Sciatic nerve (tissue), 2 donors: ENCODE data around the gene OPA1. TPM values are rescaled to one million over a fixed set of nuclear protein-coding genes. Genes with fewer than 3 reads are reported as not detected.

Experiments used
- ATAC-seq: fragments of 200-7000 bp; cut with Tn5 transposase; one replicate; pipeline ENCODE4 v1.9.1; 2020; ENCODE audit warnings: mild to moderate bottlenecking, moderate library complexity
- DNase-seq: peaks from one replicate; pipeline ENCODE4 v3.0.0-alpha.2; 2020; ENCODE audit warnings: low spot score
- intact Hi-C: fragments of 100-400 bp; cut with DNase I; formaldehyde crosslinking; loops from one replicate; pipeline ENCODE4 v1.14.2; 2022
- total RNA-seq: library from RNA; stranded (reverse); fragmentation: NEBNext Ultra II Directional; extraction: Animal tissue kit (Norgen Biotek cat#: 25700); gene quantifications from one replicate; pipeline ENCODE4 v1.2.1, GENCODE V29; 2021
- donor health status: DM: no; HTN: no; CAD: no.
- donor health status: DM: no; HTN: no; CAD: no.

OPA1 gene
- total RNA-seq, 1 donor from 2014 or later, result 67.7 TPM

GRCh38 chr3:193681631-193682030, 88.6 kb downstream of the OPA1 start:
- DNase-seq, result no peak
- intact Hi-C loops, result no loop called here
- no peak for ATAC-seq

GRCh38 chr3:193686665-193687483, 93.9 kb downstream of the OPA1 start:
- intact Hi-C loops, result no loop called here
- ATAC-seq (no peak), DNase-seq (no peak)

GRCh38 chr3:193688834-193689714, 96.1 kb downstream of the OPA1 start:
- intact Hi-C loops, result no loop called here
- no peak for ATAC-seq
- no peak for DNase-seq

- ATAC-seq (no peak), DNase-seq (no peak)
- intact Hi-C loops, result no loop called here
These were observed 100.8 kb downstream of the OPA1 start for GRCh38 chr3:193693774-193694173.

GRCh38 chr3:193701953-193702635, 109.1 kb downstream of the OPA1 start:
- intact Hi-C loops, result no loop called here
- no peak for ATAC-seq
- DNase-seq, result no peak

- DNase-seq, result no peak
- intact Hi-C loops, result no loop called here
- no peak for ATAC-seq
These were observed 110.0 kb downstream of the OPA1 start for GRCh38 chr3:193702967-193703366.

- ATAC-seq (no peak), DNase-seq (no peak)
- intact Hi-C loops, result no loop called here
These were observed 111.4 kb downstream of the OPA1 start for GRCh38 chr3:193704431-193704830.

GRCh38 chr3:193708270-193708669, 115.3 kb downstream of the OPA1 start:
- intact Hi-C loops, result no loop called here
- ATAC-seq, result no peak

GRCh38 chr3:193710286-193711165, 117.5 kb downstream of the OPA1 start:
- DNase-seq (no peak), ATAC-seq (peak; percentile 41)
- intact Hi-C loops, result no loop called here

More at GRCh38 chr3:193708270-193708669, 115.3 kb downstream of the OPA1 start:
- DNase-seq, result no peak

GRCh38 chr3:193711166-193711485, 118.1 kb downstream of the OPA1 start:
- ATAC-seq, result peak; percentile 46
- intact Hi-C loops, result no loop called here
- DNase-seq, result no peak

GRCh38 chr3:193711523-193711963, 118.5 kb downstream of the OPA1 start:
- no peak for DNase-seq
- peak; percentile 58 for ATAC-seq
- intact Hi-C loops, result no loop called here

GRCh38 chr3:193711964-193712598, 119.1 kb downstream of the OPA1 start:
- no peak for DNase-seq
- ATAC-seq, result no peak
- intact Hi-C loops, result no loop called here

- no peak for ATAC-seq
- DNase-seq, result no peak
- intact Hi-C loops, result no loop called here
These were observed 119.9 kb downstream of the OPA1 start for GRCh38 chr3:193712938-193713337.

GRCh38 chr3:193714523-193715137, 121.6 kb downstream of the OPA1 start:
- intact Hi-C loops, result no loop called here
- DNase-seq, result no peak
- ATAC-seq, result no peak

GRCh38 chr3:193716150-193716549, 123.1 kb downstream of the OPA1 start:
- DNase-seq (no peak), ATAC-seq (no peak)
- intact Hi-C loops, result no loop called here

- intact Hi-C loops, result no loop called here
These were observed 126.7 kb downstream of the OPA1 start for GRCh38 chr3:193719735-193720134.

GRCh38 chr3:193720169-193720568, 127.2 kb downstream of the OPA1 start:
- DNase-seq (no peak), ATAC-seq (no peak)
- intact Hi-C loops, result no loop called here

More at GRCh38 chr3:193719735-193720134, 126.7 kb downstream of the OPA1 start:
- ATAC-seq (no peak), DNase-seq (no peak)

GRCh38 chr3:193722566-193722965, 129.6 kb downstream of the OPA1 start:
- no peak for DNase-seq
- intact Hi-C loops, result no loop called here

More at GRCh38 chr3:193722566-193722965, 129.6 kb downstream of the OPA1 start:
- no peak for ATAC-seq
